Measurements from ENCODE around the gene PLAC8.
A peak's percentile ranks its signal among the peaks of the same experiment; 100 is the strongest.
"Not testable (repeated sequence)": the region's sequence is repeated elsewhere in the genome, so short reads cannot be mapped to it uniquely, and the experiment has no call there.

The PLAC8 gene

DNA sequence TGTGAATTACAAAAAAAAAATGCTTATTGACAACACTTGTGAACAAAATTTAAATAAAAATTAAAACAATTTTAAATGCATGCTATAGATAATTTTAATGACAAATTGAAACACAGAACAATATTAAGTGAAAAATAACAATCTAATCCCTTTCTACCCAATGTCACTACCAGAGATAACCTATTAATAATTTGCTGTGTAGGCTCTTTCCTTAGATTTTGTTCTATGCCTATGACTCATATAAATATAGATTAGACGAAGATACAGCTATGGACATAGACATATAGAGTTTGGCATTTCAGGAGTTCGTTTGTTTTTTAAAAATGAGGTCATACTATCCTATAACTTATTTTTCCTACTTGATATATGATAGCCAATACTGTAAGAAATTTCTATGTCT lies 18.1 kb downstream of the PLAC8 start:
- no peaks in the 10 kb centered on the region for H3K9me3 ChIP-seq (ENCODE audit: control insufficient read depth in 2 of 2, low read length in 2 of 2)
- peaks cover 28% of the 10 kb centered on the region in 2 donors for H3K36me3 ChIP-seq (ENCODE audit: control insufficient read depth in 2 of 2, insufficient read depth in 2 of 2, low read length in 2 of 2)
- no peak overlapping the region for H3K27ac ChIP-seq (ENCODE audit: low read depth in 2 of 2, low read length in 2 of 2)
- no peak overlapping the region for H3K9ac ChIP-seq (ENCODE audit: low read depth in 1 of 2, low read length in 2 of 2)
- no peak overlapping the region for H3K4me3 ChIP-seq (ENCODE audit: low read length in 2 of 2)
- no peaks in the 10 kb centered on the region for H3K4me1 ChIP-seq (ENCODE audit: control insufficient read depth in 2 of 2, insufficient read depth in 2 of 2, low read length in 2 of 2)
- no peaks in the 10 kb centered on the region for H3K27me3 ChIP-seq (ENCODE audit: control insufficient read depth in 2 of 2, insufficient read depth in 2 of 2, low read length in 2 of 2)

DNA sequence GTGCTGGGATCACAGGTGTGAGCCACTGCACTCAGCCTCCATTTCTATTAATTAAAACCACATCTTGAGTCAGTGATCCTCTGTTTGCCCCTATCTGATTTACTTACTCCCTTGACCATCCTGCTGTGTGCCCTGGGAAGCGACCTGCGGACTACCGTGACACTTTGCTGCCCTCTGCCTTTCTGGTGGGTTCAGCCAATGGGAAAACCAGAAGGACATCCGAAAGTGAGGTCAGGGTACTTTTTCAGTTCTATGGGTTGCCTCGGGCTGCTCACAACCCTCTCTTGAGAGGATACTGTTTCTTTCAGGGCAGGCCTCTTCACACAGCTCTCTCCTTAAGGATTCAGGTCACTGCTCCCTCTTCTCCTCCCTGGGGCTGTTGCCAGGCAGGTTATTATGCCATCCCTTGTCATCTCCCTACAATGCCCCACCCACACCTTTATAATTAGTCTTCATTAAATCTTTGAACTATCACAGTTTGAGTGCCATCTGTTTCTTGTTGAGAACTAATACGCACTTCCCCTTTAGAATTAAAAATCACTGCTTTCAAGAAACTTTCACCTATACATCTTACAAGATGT lies 21.4 kb downstream of the PLAC8 start:
- H3K9me3 ChIP-seq (ENCODE audit: control insufficient read depth in 2 of 2, low read length in 2 of 2): no peaks in the 10 kb centered on the region
- H3K4me1 ChIP-seq (ENCODE audit: control insufficient read depth in 2 of 2, insufficient read depth in 2 of 2, low read length in 2 of 2): no peaks in the 10 kb centered on the region
- no peak overlapping the region for H3K9ac ChIP-seq (ENCODE audit: low read depth in 1 of 2, low read length in 2 of 2)
- no peak overlapping the region for H3K4me3 ChIP-seq (ENCODE audit: low read length in 2 of 2)
- no peak overlapping the region for H3K27ac ChIP-seq (ENCODE audit: low read depth in 2 of 2, low read length in 2 of 2)
- no peaks in the 10 kb centered on the region for H3K27me3 ChIP-seq (ENCODE audit: control insufficient read depth in 2 of 2, insufficient read depth in 2 of 2, low read length in 2 of 2)
- peaks cover 33 to 41% of the 10 kb centered on the region in 2 donors for H3K36me3 ChIP-seq (ENCODE audit: control insufficient read depth in 2 of 2, insufficient read depth in 2 of 2, low read length in 2 of 2)

- no peak overlapping the region for H3K4me3 ChIP-seq (ENCODE audit: low read length in 2 of 2)
- no peak overlapping the region for H3K27ac ChIP-seq (ENCODE audit: low read depth in 2 of 2, low read length in 2 of 2)
- no peaks in the 10 kb centered on the region for H3K9me3 ChIP-seq (ENCODE audit: control insufficient read depth in 2 of 2, low read length in 2 of 2)
- no peaks in the 10 kb centered on the region for H3K4me1 ChIP-seq (ENCODE audit: control insufficient read depth in 2 of 2, insufficient read depth in 2 of 2, low read length in 2 of 2)
- H3K9ac ChIP-seq (ENCODE audit: low read depth in 1 of 2, low read length in 2 of 2): no peak overlapping the region
- H3K36me3 ChIP-seq (ENCODE audit: control insufficient read depth in 2 of 2, insufficient read depth in 2 of 2, low read length in 2 of 2): peaks cover 18 to 22% of the 10 kb centered on the region in 2 donors
- no peaks in the 10 kb centered on the region for H3K27me3 ChIP-seq (ENCODE audit: control insufficient read depth in 2 of 2, insufficient read depth in 2 of 2, low read length in 2 of 2)
These were observed 24.9 kb downstream of the PLAC8 start for GRCh38 chr4:83089410-83090157.

DNA sequence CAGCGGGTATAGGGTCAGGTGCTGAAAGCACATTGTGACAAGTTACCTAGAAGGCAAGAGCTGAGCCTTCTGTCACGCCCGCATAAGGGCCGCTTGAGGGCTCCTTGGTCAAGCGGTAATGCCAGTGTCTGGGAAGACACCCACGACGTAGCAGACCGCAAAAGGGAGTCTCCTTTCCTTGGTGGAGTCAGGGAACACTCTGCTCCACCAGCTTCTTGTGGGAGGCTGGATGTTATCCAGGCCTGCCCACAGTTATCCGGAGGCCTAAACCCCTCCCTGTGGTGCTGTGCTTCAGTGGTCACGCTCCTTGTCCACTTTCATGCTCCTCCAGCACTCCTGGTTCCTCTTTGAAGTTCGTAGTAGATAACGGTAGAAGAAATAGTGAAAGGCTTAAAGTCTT lies 29.6 kb downstream of the PLAC8 start:
- H3K27me3 ChIP-seq (ENCODE audit: control insufficient read depth in 2 of 2, insufficient read depth in 2 of 2, low read length in 2 of 2); H3K4me1 ChIP-seq (ENCODE audit: control insufficient read depth in 2 of 2, insufficient read depth in 2 of 2, low read length in 2 of 2); H3K4me3 ChIP-seq (ENCODE audit: low read length in 2 of 2); H3K27ac ChIP-seq (ENCODE audit: low read depth in 2 of 2, low read length in 2 of 2); H3K9me3 ChIP-seq (ENCODE audit: control insufficient read depth in 2 of 2, low read length in 2 of 2); H3K9ac ChIP-seq (ENCODE audit: low read depth in 1 of 2, low read length in 2 of 2): not testable (repeated sequence)
- H3K36me3 ChIP-seq (ENCODE audit: control insufficient read depth in 2 of 2, insufficient read depth in 2 of 2, low read length in 2 of 2): peaks cover 8 to 11% of the 10 kb centered on the region in 2 donors

- Histone ChIP-seq H3K27ac (ENCODE audit: low read depth in 2 of 2, low read length in 2 of 2) (peak overlapping the region in 1 of 2 donors; percentile 38), H3K9me3 (ENCODE audit: control insufficient read depth in 2 of 2, low read length in 2 of 2) (no peaks in the 10 kb centered on the region), H3K4me3 (ENCODE audit: low read length in 2 of 2) (no peak overlapping the region), H3K27me3 (ENCODE audit: control insufficient read depth in 2 of 2, insufficient read depth in 2 of 2, low read length in 2 of 2) (no peaks in the 10 kb centered on the region), H3K36me3 (ENCODE audit: control insufficient read depth in 2 of 2, insufficient read depth in 2 of 2, low read length in 2 of 2) (peaks cover 3 to 6% of the 10 kb centered on the region in 2 donors), H3K4me1 (ENCODE audit: control insufficient read depth in 2 of 2, insufficient read depth in 2 of 2, low read length in 2 of 2) (no peaks in the 10 kb centered on the region), H3K9ac (ENCODE audit: low read depth in 1 of 2, low read length in 2 of 2) (no peak overlapping the region)
These were observed 30.5 kb downstream of the PLAC8 start for GRCh38 chr4:83083925-83084475.

DNA sequence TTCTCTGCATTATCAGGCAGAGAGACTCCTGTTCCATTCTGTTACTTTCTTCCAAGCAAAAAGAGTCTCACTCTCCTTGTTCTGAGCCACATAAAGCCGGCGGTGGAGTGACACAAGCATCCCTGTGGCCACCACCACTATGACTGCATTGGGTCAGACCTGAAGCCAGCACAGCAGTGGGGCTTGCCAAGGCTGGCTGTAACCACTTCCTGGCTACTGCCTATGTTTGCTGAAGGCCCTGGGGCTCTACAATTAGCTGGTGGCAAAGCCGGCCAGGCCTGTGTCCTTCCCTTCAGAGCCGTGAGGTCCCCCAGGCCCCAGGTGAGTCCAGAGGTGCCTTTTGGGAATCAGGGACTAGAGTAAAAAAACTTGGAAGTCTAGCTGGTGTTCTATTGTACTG lies 31.8 kb downstream of the PLAC8 start:
- no peak overlapping the region for H3K27ac ChIP-seq (ENCODE audit: low read depth in 2 of 2, low read length in 2 of 2)
- H3K4me3 ChIP-seq (ENCODE audit: low read length in 2 of 2): no peak overlapping the region
- no peaks in the 10 kb centered on the region for H3K9me3 ChIP-seq (ENCODE audit: control insufficient read depth in 2 of 2, low read length in 2 of 2)
- H3K36me3 ChIP-seq (ENCODE audit: control insufficient read depth in 2 of 2, insufficient read depth in 2 of 2, low read length in 2 of 2): peaks cover 0 to 3% of the 10 kb centered on the region in 2 donors
- H3K27me3 ChIP-seq (ENCODE audit: control insufficient read depth in 2 of 2, insufficient read depth in 2 of 2, low read length in 2 of 2): no peaks in the 10 kb centered on the region
- no peaks in the 10 kb centered on the region for H3K4me1 ChIP-seq (ENCODE audit: control insufficient read depth in 2 of 2, insufficient read depth in 2 of 2, low read length in 2 of 2)
- peak overlapping the region in 1 of 2 donors; percentile 6 for H3K9ac ChIP-seq (ENCODE audit: low read depth in 1 of 2, low read length in 2 of 2)

DNA sequence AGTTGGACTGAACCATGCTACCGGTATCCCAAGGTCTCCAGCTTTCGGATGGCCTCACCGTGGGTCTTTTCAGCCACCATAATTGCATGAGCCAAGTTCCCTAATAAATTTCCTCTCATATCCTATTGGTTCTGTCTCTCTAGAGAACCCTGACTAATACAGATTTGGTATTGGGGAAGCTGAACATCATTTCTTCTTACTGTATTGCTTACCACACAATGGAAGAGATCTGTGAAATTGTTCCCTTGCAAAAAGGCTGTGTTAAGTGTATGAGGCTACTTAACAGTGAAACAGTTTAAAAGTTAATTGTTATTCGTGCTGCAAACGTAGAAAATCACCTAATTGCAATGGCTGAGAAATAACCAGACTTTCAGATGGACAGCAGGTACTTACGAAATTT lies 34.0 kb downstream of the PLAC8 start:
- Histone ChIP-seq H3K9ac (ENCODE audit: low read depth in 1 of 2, low read length in 2 of 2) (no peak overlapping the region), H3K9me3 (ENCODE audit: control insufficient read depth in 2 of 2, low read length in 2 of 2) (no peaks in the 10 kb centered on the region), H3K4me3 (ENCODE audit: low read length in 2 of 2) (no peak overlapping the region), H3K27me3 (ENCODE audit: control insufficient read depth in 2 of 2, insufficient read depth in 2 of 2, low read length in 2 of 2) (no peaks in the 10 kb centered on the region), H3K36me3 (ENCODE audit: control insufficient read depth in 2 of 2, insufficient read depth in 2 of 2, low read length in 2 of 2) (peaks cover 3 to 4% of the 10 kb centered on the region in 2 donors), H3K4me1 (ENCODE audit: control insufficient read depth in 2 of 2, insufficient read depth in 2 of 2, low read length in 2 of 2) (no peaks in the 10 kb centered on the region), H3K27ac (ENCODE audit: low read depth in 2 of 2, low read length in 2 of 2) (no peak overlapping the region)

DNA sequence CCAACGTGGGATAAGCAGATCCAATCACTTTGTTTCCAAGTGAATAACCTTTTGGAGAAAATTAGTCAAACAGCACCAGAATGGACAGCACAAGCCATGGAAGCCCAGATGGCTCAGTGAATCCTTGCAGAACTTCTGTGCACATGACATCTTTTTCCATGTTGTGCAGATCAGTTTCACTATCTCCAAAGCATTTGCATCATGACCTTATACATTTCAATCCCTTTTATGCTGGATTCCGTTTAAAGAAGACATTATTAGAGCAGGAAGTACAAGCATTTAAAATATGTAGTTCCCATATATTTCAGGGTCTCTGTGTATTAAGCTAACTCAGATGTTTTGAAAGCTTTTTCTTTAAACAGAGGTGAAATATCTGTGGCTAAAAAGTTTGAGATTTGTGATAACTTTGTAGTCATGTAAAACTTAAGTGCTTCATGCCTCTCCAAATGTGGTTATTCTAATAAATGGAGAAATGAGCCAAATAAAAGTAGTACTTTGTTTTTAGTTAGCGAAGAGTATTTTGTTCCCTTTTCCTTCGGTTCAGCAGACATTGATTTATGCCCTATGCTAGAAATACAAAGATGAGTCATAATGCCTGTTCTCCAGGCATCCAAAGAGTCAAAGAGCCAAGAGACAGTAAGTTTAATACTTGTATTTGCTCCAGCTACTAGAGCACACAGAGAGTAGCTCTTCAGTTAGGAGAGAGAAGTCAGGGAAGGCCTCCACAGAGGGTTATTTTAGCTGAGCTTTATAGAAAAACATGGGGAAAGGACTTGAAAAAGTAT lies 39.0 kb downstream of the PLAC8 start:
- Histone ChIP-seq H3K27me3 (ENCODE audit: control insufficient read depth in 2 of 2, insufficient read depth in 2 of 2, low read length in 2 of 2) (no peaks in the 10 kb centered on the region), H3K4me1 (ENCODE audit: control insufficient read depth in 2 of 2, insufficient read depth in 2 of 2, low read length in 2 of 2) (no peaks in the 10 kb centered on the region), H3K9me3 (ENCODE audit: control insufficient read depth in 2 of 2, low read length in 2 of 2) (no peaks in the 10 kb centered on the region), H3K36me3 (ENCODE audit: control insufficient read depth in 2 of 2, insufficient read depth in 2 of 2, low read length in 2 of 2) (peaks cover 3 to 18% of the 10 kb centered on the region in 2 donors), H3K9ac (ENCODE audit: low read depth in 1 of 2, low read length in 2 of 2) (no peak overlapping the region), H3K27ac (ENCODE audit: low read depth in 2 of 2, low read length in 2 of 2) (no peak overlapping the region), H3K4me3 (ENCODE audit: low read length in 2 of 2) (no peak overlapping the region)

- peaks cover 3 to 22% of the 10 kb centered on the region in 2 donors for H3K36me3 ChIP-seq (ENCODE audit: control insufficient read depth in 2 of 2, insufficient read depth in 2 of 2, low read length in 2 of 2)
- not testable (repeated sequence) for H3K27ac ChIP-seq (ENCODE audit: low read depth in 2 of 2, low read length in 2 of 2)
These were observed 39.7 kb downstream of the PLAC8 start for GRCh38 chr4:83074783-83075182.

More at GRCh38 chr4:83074783-83075182, 39.7 kb downstream of the PLAC8 start:
- H3K9me3 ChIP-seq (ENCODE audit: control insufficient read depth in 2 of 2, low read length in 2 of 2); H3K9ac ChIP-seq (ENCODE audit: low read depth in 1 of 2, low read length in 2 of 2); H3K4me3 ChIP-seq (ENCODE audit: low read length in 2 of 2); H3K4me1 ChIP-seq (ENCODE audit: control insufficient read depth in 2 of 2, insufficient read depth in 2 of 2, low read length in 2 of 2); H3K27me3 ChIP-seq (ENCODE audit: control insufficient read depth in 2 of 2, insufficient read depth in 2 of 2, low read length in 2 of 2): not testable (repeated sequence)
